T-helper 1 cell treated with Interleukin-12 subunit alpha and Interleukin-12 subunit beta and Interleukin-4 antibody, amounts not matched to agents 30 ng/mL and 1 ng/mL, for 36 hours (primary cell): ENCODE measurements around the gene TRIOBP. TPM values are rescaled to one million over a fixed set of nuclear protein-coding genes. Genes with fewer than 3 reads are reported as not detected.

Experiments
- intact Hi-C: fragments of 100-400 bp; cut with micrococcal nuclease; formaldehyde crosslinking; loops from one replicate; pipeline ENCODE4 v1.15.1; 2024
- total RNA-seq: library from RNA; stranded (reverse); gene quantifications from 2 replicates; pipeline ENCODE4 v1.2.3, GENCODE V29; 2022

The TRIOBP gene
- total RNA-seq: 41.0 and 45.8 TPM in 2 replicates

GRCh38 chr22:37696657-37697537 is at the start of gene TRIOBP:
Gene TRIOBP (plus strand): TSS chr22:37697048. CDS start chr22:37701366, 4,318 bp downstream.
- intact Hi-C loops: loop anchor here (1.0 to 2.0 kb wide), 4 partner anchors 11 to 49 kb away; partner anchors contain the start of genes NOL12 and PDXP

DNA sequence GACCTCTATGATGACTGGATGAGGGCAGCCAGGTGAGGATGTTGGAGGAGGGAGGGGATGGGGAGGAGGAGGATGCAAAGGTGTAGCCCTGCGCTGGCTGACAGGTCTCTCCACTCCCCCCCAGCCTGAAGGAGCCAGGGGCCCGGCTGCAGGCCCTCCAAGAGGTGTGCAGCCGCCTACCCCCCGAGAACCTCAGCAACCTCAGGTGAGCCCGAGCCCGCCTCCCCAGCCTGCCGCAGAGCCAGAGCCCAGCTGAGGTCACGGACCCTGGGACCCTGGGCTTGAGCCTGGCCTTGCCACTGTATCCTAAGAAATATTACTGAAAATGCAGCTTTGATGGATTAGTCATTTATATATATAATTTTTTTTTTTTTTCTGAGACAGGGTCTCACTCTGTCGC is 49.5 kb upstream of the TRIOBP start:
- intact Hi-C loops: no loop called here

GRCh38 chr22:37647928-37648327 is 48.9 kb upstream of the TRIOBP start:
- intact Hi-C loops: no loop called here

GRCh38 chr22:37650463-37651136 is 46.2 kb upstream of the TRIOBP start:
- intact Hi-C loops: loop anchor here (10.0 kb wide), 1 partner anchor 854 kb away; the partner anchor contains the start of gene DDX17

- intact Hi-C loops: loop anchor here (10.0 kb wide), 1 partner anchor 850 kb away; the partner anchor contains the start of gene DDX17
These were observed 42.1 kb upstream of the TRIOBP start for GRCh38 chr22:37654563-37655251.

GRCh38 chr22:37655252-37655563 is 41.6 kb upstream of the TRIOBP start:
- intact Hi-C loops: loop anchor here (10.0 kb wide), 1 partner anchor 850 kb away; the partner anchor contains the start of gene DDX17

- intact Hi-C loops: loop anchor here (10.0 kb wide), 1 partner anchor 848 kb away; the partner anchor contains the start of gene DDX17
These were observed 40.3 kb upstream of the TRIOBP start for GRCh38 chr22:37656583-37656982.

DNA sequence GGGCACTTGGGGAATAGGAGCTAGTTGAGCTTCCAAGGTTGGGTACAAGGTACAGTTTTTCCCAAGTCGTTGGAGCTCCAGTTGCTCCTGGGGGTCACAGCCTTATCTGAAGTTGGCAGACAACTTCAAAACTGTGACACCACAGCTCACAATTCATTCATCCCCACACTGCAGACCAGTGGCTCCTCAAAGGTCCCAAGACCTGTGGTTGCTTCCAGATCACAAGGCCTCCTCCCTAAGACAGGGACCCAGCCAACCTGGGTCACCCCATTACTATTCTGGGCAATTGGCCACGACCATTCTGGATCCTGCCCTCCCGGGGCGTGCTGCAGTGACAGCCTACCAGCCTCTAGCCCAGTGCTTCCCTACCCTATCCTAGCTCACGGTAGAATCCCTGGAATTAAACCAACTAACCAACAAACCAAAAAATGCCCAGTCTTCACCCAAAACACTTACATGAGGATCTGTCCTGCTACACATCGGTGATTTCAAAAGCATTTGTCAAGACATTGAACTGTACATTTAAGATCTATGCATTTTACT is 39.2 kb upstream of the TRIOBP start:
- intact Hi-C loops: loop anchor here (1.0 to 10.0 kb wide), 7 partner anchors 14 to 847 kb away; partner anchors contain the start of genes DDX17 and GGA1

DNA sequence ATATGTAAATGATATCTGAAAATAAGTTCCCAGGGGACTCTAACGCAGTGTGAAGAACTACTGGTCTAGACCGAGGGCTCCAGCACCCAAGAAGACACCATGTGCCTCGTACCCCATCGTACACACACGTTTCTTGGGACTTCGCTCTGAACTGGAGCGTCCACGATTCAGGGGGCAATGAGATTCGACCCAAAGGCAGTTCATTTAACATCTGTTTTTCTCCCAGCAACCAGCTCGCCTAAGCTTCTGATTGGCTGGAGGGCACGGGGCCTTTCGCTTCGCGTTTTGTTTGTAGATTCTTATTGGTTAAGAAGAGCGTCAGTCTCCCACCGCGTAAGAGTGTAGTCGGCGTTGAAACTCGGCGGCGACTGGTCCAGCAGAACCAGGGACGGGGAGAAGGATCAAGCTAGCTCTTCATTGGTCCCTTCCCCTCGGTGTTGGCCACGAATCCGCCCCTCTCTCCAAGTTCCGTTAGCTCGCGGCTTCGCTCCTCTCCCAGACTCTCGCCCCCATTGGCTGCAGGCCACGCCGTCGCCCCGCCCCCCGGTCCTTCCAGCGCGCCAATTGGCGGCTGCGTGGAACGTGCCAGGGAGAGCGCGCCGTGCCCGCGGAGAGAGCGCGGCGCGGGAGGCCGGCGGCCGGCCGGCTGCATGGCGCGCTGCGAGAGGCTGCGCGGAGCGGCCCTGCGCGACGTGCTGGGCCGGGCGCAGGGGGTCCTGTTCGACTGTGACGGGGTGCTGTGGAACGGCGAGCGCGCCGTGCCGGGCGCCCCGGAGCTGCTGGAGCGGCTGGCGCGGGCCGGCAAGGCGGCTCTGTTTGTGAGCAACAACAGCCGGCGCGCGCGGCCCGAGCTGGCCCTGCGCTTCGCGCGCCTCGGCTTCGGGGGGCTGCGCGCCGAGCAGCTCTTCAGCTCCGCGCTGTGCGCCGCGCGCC is 38.4 kb upstream of the TRIOBP start, which contains the start of gene PDXP:
Gene PDXP (plus strand): TSS at position 591 of the 933 bp plus-strand sequence. CDS start 60 bp downstream, at position 651.
- intact Hi-C loops: loop anchor here (1.0 to 10.0 kb wide), 7 partner anchors 15 to 846 kb away; partner anchors contain the start of genes DDX17 and GGA1

GRCh38 chr22:37659066-37659896 is 37.6 kb upstream of the TRIOBP start:
- intact Hi-C loops: loop anchor here (10.0 kb wide), 1 partner anchor 846 kb away; the partner anchor contains the start of gene DDX17

DNA sequence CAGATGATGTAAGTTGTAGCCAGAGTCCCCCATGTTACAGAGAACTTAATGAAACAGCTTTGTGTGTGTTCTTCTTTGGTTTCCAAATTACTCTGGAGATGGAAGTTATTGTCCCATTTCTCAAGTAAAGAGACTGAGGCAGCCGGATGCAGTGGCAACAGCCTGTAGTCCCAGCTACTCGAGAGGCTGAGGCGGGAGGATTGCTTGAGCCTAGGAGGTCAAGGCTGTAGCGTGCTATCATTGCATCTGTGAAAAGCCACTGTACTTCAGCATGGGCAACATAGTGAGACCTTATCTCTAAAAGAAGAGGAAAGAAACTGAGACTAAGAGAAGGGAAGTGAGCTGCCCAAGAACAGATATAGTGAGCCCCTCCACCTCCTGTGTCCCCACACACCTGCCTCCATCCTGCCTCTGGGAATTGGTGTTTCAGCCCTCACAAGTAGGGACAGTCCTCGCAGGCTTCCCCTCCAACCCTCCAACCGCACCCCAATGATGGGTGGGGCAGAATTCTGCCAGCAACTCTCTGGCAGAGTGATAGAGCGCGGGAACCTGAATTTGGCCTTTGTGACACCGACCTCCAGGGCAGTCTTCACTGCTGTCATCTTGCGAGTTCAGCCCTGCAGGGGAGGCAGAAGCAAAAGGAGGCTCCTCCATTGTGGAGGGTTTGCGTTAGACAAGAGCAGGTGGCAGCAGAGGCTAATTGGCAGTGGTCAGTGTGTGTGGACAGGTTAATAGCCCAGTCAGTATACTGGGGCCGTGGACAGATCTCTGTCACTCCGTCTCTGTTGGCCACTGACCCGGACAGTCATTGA is 36.7 kb upstream of the TRIOBP start:
- intact Hi-C loops: loop anchor here (10.0 kb wide), 1 partner anchor 845 kb away; the partner anchor contains the start of gene DDX17

DNA sequence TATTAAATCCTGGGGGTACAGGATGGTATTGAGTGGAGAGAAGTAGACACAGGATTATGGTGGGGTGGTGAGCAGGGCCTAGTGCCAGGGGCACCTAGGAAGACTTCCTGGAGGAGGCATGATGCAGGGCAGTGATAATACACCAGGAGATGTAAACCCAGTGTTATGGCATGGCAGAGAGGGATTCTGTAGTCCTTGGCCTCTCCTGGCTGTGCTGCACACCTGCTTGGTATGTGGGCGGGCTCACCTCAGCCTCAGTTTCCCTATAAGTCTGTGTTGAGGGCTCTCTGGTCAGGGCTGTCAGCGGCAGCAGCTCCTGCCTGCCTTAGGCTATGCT is 36.2 kb upstream of the TRIOBP start:
- intact Hi-C loops: loop anchor here (1.0 kb wide), 1 partner anchor 21 kb away; no protein-coding TSS in a partner anchor

DNA sequence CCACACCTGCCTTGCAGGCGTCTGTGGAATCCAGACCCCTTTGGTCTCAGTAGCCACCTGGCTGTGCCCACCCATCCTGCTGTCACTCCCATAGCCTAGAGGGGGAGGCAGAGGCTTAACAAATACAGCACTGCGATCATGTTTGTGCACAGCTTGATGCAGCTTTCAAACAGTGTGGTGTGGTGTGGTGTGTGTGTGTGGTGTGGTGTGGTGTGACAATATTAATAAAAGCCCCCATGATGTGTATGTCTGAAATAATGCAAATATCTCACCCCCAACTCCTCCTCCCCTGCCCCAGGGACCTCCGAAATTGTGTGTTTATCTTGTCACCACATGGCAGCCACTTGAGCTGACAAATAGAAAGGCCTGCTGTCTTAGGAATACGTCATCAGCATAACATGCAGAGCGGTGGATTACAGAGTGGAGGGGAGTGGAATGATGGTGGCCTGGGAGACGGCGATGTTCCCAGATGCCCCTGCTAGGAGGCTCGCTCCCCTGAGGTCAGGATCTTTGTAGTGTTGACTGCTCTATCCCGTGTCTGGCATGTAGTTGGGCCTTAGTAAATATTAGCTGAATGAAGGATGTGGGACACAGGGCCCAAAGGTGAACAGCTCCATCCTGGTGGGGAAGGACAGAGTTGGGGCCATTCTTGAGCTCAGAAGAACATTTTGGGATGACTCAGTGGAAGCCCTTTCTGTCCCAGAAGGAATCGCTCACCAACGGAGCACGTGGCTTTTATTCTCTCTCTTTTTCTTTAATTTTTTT is 35.5 kb upstream of the TRIOBP start:
- intact Hi-C loops: loop anchor here (1.0 kb wide), 1 partner anchor 20 kb away; no protein-coding TSS in a partner anchor

DNA sequence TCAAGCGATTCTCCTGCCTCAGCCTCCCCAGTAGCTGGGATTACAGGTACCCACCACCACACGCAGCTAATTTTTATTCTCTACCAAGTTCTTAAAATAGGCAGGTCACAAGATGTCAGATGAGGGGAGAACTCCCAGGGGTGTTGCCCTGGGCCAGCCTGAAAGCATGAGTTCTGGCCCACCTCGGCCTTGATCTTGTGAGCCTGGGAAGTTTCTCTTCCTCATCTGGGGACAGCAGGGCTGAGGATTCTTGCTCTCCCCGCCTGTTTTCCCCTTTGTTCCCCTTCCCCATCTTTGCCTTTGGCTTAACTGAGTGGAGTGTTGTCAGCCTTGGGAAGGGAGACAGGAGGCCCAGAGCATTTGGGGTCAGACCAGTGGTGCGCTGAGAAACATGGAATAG is 34.8 kb upstream of the TRIOBP start:
- intact Hi-C loops: no loop called here

DNA sequence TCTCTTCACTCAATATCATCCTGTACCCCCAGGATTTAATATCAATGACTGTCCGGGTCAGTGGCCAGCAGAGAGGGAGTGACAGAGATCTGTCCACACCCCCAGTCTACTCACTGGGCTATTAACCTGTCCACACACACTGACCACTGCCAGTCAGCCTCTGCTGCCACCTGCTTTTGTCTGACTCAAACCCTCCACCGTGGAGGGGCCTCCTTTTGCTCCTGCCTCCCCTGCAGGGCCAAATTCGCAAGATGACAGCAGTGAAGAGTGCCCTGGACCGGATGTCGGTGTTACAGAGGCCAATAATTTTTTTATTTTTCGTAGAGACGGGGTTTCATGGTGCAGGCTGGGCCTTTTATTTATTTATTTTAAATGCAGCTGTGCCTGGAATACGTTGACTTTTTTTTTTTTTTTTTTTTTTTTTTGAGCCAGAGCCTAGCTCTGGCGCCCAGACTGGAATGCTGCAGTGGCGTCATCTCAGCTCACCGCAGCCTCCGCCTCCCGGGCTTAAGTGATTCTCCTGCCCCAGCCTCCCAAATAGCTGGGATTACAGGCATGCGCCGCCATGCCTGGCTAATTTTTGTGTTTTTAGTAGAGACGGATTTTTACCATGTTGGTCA is 33.2 kb upstream of the TRIOBP start:
- intact Hi-C loops: no loop called here

DNA sequence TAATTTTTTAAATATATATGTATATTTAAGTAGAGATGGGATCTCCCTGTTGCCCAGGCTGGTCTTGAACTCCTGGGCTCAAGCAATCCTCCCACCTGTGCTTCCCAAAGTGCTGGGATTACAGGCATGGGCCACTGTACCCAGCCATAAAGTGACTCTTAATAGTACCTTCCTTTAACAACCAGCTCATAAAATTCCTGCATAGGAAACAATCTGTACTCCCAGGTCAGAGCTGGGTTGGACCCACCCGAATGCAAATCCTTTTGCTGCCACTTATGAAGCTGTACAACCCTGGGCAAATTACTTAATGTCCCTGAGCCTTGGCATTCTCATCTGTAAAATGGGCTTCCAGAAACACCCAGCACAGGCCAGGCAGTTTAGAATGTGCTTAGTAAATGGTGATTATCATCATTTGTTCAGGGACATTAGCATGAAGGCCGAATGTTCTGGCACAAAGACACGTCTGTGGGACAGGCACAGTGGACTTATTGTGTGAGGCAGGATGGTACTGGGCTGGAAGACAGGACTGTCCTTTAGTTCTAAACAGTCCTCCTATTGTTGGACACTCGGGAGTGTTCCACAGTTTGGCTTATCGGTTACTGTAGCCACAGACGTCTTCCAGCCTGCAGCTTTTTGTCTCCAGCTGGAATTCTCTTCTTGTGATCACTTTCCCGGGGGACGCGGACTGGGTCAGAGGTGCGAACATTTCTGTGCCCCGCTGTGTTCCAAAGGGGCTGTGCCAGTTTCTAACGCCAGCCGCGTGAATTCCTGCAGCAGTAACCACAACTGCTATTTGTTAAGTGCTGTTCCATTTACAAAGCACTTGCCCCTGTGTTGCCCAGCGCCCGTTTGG is 32.4 kb upstream of the TRIOBP start:
- intact Hi-C loops: no loop called here
